Smooth muscle cell of the brain vasculature (primary cell): ENCODE results near the gene SH3GL1.
A peak's percentile ranks its signal among the peaks of the same experiment; 100 is the strongest.
"Not testable (repeated sequence)": the region's sequence is repeated elsewhere in the genome, so short reads cannot be mapped to it uniquely, and the experiment has no call there.

Experiments
- DNase-seq: peaks from one replicate; pipeline ENCODE4 v3.0.0-alpha.2; 2012; ENCODE audit warnings: low read depth, low spot score

The SH3GL1 gene

GRCh38 chr19:4343370-4344307 lies 56.7 kb downstream of the SH3GL1 start, which contains the start of gene MPND:
Gene MPND, plus strand, starts transcription at chr19:4343562. Its CDS starts 32 bp downstream, at chr19:4343594.
- peak; percentile 46 for DNase-seq

- peak; percentile 100 for DNase-seq
Measured at GRCh38 chr19:4342615-4343369, 57.6 kb downstream of the SH3GL1 start.

GRCh38 chr19:4342314-4342614 lies 58.1 kb downstream of the SH3GL1 start:
- DNase-seq = no peak

GRCh38 chr19:4338441-4339355 lies 61.6 kb downstream of the SH3GL1 start, which contains the start of gene STAP2:
Gene STAP2, minus strand, starts transcription at chr19:4338827. Its CDS starts 74 bp downstream, at chr19:4338753.
- no peak for DNase-seq

GRCh38 chr19:4337906-4338440 lies 62.4 kb downstream of the SH3GL1 start:
- DNase-seq = no peak

GRCh38 chr19:4334929-4335570 lies 65.3 kb downstream of the SH3GL1 start:
- no peak for DNase-seq

GRCh38 chr19:4329858-4330257 lies 70.5 kb downstream of the SH3GL1 start:
- no peak for DNase-seq

- DNase-seq = not testable (repeated sequence)
Measured at GRCh38 chr19:4328991-4329681, 71.2 kb downstream of the SH3GL1 start.

GRCh38 chr19:4328243-4328990 lies 71.9 kb downstream of the SH3GL1 start:
- peak; percentile 91 for DNase-seq

GRCh38 chr19:4327877-4328242 lies 72.5 kb downstream of the SH3GL1 start:
- no peak for DNase-seq

- no peak for DNase-seq
Measured at GRCh38 chr19:4327252-4327876, 73.0 kb downstream of the SH3GL1 start.

GRCh38 chr19:4326837-4327251 lies 73.5 kb downstream of the SH3GL1 start:
- DNase-seq = no peak

GRCh38 chr19:4326215-4326836 lies 74.0 kb downstream of the SH3GL1 start:
- no peak for DNase-seq

- no peak for DNase-seq
Measured at GRCh38 chr19:4324228-4324627, 76.1 kb downstream of the SH3GL1 start.

- no peak for DNase-seq
Measured at GRCh38 chr19:4323692-4324091, 76.7 kb downstream of the SH3GL1 start.

- DNase-seq = no peak
Measured at GRCh38 chr19:4322942-4323665, 77.2 kb downstream of the SH3GL1 start.

- no peak for DNase-seq
Measured at GRCh38 chr19:4320419-4320818, 79.9 kb downstream of the SH3GL1 start.
